Measurements from ENCODE around the gene PEX16.

The PEX16 gene

DNA sequence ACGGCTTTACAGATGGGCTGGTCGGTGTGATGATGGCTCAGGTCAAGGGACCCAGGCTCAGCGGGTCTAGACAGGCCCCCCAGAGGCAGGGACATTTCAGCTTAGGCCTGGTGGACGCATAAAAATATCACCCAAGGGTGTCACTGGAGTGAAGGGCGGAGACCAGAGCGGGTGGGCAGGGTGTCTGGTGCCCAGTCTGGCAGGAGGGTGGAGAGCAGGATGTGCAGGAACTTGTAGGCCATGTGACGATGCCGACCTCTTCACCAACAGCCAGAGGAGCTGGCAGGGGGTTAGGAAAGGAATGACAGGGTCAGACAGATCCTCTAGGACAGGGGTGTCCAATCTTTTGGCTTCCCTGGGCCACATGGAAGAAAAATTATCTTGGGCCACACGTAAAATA, 27.7 kb downstream of the PEX16 start:
- H3K27me3 Mint-ChIP-seq, result peaks cover 23 to 36% of the 10 kb centered on the region in 2 donors
- DNase-seq (no peak), ATAC-seq (replicated peaks) (no peak)
- no peak overlapping the region for H3K4me3 Mint-ChIP-seq
- peaks cover 3 to 5% of the 10 kb centered on the region in 2 donors for H3K4me1 Mint-ChIP-seq
- no peak overlapping the region for H3K27ac Mint-ChIP-seq
- no peaks in the 10 kb centered on the region for H3K9me3 Mint-ChIP-seq
- H3K36me3 Mint-ChIP-seq, result peaks cover 1 to 14% of the 10 kb centered on the region in 2 donors

DNA sequence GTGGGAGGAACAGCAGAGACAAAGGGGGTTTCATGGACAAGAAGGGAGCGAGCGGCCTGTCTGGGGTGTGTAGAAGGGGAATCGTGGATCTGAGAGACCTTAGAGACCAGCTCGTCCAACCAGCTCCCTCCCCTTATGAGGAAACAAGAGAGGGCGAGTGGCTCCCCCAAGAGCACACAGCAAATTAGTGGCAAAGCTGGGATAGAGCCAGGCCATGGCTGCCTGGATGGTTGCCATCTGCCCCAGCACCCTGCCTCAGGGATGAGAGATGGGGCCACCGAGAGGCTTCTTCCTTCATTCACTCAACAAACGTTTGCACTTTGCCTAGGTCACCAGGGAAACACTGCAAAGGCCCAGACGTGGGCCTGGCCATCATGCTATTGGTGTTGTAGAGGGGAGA, 28.1 kb downstream of the PEX16 start:
- Mint-ChIP-seq H3K4me1 (peaks cover 7 to 9% of the 10 kb centered on the region in 2 donors), H3K9me3 (no peaks in the 10 kb centered on the region), H3K36me3 (peaks cover 1 to 10% of the 10 kb centered on the region in 2 donors), H3K4me3 (no peak overlapping the region), H3K27ac (no peak overlapping the region), H3K27me3 (peaks cover 19 to 32% of the 10 kb centered on the region in 2 donors)
- ATAC-seq (replicated peaks), result no peak
- no peak for DNase-seq

DNA sequence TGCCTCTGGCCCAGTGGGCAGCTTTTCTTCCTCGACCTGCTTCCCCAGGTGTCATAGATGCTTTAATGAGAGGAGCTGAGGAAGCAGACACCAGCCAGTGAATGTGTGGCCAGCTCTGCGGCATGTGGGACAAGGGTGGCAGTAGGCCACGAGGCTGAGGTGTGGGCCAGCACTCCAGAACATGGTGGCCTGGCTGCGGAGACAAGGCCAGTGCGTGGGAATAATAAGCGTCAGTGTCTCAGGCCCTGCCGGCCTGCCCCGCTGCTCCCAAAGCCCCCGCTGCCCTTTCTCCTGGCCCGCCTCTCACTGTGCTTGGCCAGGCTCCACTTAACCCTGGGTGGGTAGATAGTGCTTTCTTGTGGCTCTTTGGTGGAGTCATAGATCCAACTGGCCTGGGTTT, 30.1 kb downstream of the PEX16 start:
- Mint-ChIP-seq H3K4me1 (peaks cover 12 to 18% of the 10 kb centered on the region in 2 donors), H3K9me3 (no peaks in the 10 kb centered on the region), H3K4me3 (no peak overlapping the region), H3K27me3 (peaks cover 10 to 16% of the 10 kb centered on the region in 2 donors), H3K36me3 (peaks cover 8 to 14% of the 10 kb centered on the region in 2 donors), H3K27ac (no peak overlapping the region)
- DNase-seq (no peak), ATAC-seq (replicated peaks) (no peak)

DNA sequence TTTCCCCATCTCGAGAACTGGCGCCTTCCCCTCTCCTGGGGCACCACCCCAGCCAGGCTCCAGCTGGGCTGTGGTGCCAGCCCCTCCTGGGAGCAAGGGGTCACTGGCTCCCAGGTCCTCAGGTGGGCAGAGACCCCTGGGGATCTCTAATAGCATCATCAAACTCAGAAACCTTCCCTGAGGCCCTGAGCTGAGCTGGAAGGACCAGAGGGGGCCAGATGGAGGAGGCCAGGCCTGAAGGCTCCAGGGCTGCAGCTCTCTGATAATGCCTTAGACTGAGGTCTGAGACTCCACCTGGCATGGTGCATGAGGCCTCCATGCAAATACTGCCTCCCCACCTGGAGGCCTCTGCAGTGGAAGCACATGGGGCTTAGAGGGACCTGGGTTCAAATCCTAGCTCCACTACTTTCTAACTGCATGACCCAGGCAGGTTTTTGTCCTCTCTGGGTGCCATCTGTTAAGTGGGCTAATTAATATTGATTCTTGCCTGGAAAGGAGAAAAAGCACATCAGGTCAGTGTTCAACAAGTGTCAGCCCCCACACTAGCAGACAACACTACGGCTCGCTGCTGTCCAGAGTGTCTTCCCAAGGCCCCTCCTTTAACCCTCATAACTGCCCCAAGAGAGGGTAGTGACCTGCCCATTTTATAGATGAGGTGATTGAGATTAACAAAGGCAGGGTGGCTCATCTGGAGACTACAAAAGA, 30.7 kb downstream of the PEX16 start:
- Mint-ChIP-seq H3K4me3 (no peak overlapping the region), H3K9me3 (no peaks in the 10 kb centered on the region), H3K27me3 (peaks cover 6 to 16% of the 10 kb centered on the region in 2 donors), H3K36me3 (peaks cover 14 to 20% of the 10 kb centered on the region in 2 donors), H3K4me1 (peaks cover 12 to 18% of the 10 kb centered on the region in 2 donors), H3K27ac (no peak overlapping the region)
- DNase-seq (no peak), ATAC-seq (replicated peaks) (no peak)

DNA sequence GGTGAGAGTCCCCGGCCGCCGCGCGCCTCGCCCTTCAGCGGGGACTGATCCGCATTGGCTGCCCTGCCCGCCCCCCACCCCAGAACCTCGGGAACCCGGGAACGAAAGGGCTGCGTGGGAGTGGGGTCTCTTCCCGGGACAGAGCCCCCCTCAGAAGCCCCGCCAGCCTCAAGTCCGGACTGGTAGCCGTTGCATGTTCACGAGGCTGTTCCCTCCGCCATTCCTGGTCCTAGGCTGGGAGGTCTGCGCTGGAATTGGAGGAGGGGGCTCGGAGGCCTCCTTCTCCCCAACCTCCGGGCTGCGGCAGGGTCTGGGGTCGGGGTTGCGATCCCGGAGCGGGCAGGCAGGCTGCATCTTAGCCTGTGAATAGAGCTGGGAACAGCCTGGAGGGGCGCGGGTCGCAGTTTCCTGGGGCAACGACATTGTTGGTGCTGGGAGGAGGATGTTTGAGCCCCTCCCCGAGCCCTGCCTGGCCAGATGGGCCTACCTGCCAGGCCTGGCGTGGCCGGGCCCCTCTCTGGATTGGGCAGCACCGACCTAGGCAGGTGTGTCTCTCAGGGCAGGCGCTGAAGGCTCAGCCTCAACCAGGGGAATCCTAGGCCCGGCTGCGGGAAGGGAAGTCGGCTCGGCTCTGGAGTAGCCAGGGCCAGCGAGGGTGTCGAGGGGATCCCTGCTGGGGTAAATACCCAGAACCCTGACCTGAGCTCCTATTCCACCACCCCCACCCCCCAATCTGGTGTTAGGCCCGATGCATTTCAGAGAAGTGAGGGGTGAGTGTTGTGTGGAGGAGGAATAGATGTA, 31.6 kb downstream of the PEX16 start:
- no peak overlapping the region for H3K27ac Mint-ChIP-seq
- peak overlapping the region in 1 of 2 donors; percentile 61 for H3K4me3 Mint-ChIP-seq
- peaks cover 21 to 24% of the 10 kb centered on the region in 2 donors for H3K36me3 Mint-ChIP-seq

DNA sequence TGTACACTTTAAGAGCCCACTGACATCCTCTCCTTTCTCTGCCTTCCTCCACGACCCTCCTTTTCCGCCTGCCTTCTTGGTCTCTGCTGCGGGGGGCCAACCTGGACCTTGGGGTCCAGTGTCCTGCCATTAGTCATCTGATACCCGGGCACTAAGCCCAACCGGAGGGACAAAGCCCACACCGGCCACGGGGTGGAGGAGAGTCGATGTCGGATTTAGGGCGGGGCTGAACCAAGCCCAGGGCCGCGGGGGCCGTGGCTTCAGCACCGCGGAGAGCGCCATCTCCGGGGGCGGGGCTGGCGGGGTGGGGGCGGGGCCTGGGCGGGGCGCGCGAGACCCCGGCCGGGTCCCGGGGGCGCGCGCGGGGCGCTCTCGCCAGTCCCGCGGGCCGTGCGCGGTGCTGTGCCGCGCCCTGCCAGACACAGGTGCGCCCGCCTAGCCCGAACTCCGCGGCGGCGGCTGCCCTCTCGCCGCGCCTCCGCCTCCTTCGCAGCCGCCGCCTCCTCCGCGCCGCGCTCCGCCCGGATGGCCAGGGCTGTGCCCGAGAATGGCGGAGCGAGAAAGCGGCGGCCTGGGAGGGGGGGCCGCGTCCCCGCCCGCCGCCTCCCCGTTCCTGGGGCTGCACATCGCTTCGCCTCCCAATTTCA, 32.3 kb downstream of the PEX16 start, which contains the start of gene MAPK8IP1:
MAPK8IP1 (plus strand) TSS at position 378 of the 647 bp plus-strand sequence; CDS start at position 548, 170 bp downstream.
- Mint-ChIP-seq H3K36me3 (peaks cover 28% of the 10 kb centered on the region in 2 donors), H3K27me3 (peaks cover 2 to 7% of the 10 kb centered on the region in 2 donors), H3K27ac (no peak within 1 kb of the TSS), H3K4me1 (peaks cover 12 to 18% of the 10 kb centered on the region in 2 donors), H3K9me3 (no peaks in the 10 kb centered on the region), H3K4me3 (peak within 1 kb of the TSS; percentile 83 to 87)
- DNase-seq (no peak), ATAC-seq (replicated peaks) (peak; percentile 86 to 88)

More for the DNA sequence above, 31.6 kb downstream of the PEX16 start:
- Mint-ChIP-seq H3K9me3 (no peaks in the 10 kb centered on the region), H3K27me3 (peaks cover 6 to 12% of the 10 kb centered on the region in 2 donors), H3K4me1 (peaks cover 12 to 18% of the 10 kb centered on the region in 2 donors)
- ATAC-seq (replicated peaks) (no peak), DNase-seq (no peak)

DNA sequence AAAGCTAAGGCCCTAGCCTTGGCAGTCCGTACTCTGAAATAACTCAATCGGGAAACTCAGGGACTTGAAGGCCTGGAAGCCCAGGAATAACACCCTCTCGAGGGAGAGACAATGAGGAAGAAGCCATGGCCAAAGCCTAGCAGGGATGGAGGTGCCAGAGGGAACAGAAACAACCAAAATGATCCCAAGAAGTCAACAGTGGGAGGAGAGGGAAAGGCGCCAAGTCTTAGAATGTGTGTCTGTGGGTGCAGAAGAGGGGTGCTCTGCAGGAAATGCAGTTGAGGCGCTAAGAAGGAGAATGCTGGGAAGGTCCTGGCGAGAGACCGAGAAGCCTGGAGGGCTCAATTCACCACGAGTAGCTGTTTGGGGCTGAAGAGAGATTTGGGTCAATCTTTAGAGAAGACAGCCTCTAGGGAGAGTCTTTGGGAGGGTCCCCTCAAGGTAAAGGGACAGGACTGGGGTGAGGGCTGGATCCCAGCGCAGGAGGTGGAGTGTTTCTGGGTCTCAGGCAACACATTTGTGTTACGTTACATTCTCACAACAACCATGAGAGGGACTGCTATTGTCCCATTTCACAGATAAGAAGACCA, 33.0 kb downstream of the PEX16 start:
- no peaks in the 10 kb centered on the region for H3K9me3 Mint-ChIP-seq
- peak overlapping the region; percentile 83 to 87 for H3K4me3 Mint-ChIP-seq
- peaks cover 12 to 18% of the 10 kb centered on the region in 2 donors for H3K4me1 Mint-ChIP-seq
- no peak for ATAC-seq (replicated peaks)
- peaks cover 0 to 4% of the 10 kb centered on the region in 2 donors for H3K27me3 Mint-ChIP-seq
- peaks cover 33 to 34% of the 10 kb centered on the region in 2 donors for H3K36me3 Mint-ChIP-seq
- no peak for DNase-seq
- H3K27ac Mint-ChIP-seq, result no peak overlapping the region

DNA sequence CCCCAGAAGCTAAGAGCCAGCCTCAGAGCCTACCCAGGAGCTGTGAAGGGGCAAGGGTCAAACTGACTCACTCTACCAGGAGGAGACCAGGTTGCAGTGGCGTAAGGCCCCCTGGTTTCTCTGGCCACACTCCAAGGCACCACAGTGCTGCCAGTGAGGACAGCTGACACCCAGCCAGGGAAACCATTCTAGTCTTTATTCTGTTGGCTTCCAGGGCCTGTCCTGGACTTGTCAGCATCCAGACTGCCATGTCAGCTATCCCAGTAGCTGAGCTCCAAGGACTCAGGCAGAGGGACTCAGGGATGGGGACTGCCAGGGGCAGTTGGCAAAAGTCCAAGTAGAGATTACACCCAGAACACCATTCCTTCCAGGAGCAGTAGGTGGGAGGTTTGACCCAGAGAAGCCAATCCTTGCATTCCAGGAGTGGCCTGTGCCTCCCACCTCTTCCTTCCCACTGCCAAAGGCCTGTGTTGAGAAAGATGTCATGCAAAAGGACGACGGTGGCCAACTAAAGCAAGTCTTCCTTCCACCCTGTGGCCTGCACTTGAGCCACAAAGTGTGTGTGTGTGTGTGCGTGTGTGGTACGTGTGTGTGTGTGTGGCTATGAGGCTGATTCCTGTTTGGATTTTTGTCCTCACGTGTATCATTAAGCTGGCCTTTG, 35.8 kb downstream of the PEX16 start:
- Mint-ChIP-seq H3K9me3 (no peaks in the 10 kb centered on the region), H3K27me3 (no peaks in the 10 kb centered on the region), H3K4me1 (peaks cover 12 to 18% of the 10 kb centered on the region in 2 donors), H3K4me3 (no peak overlapping the region), H3K27ac (no peak overlapping the region), H3K36me3 (peaks cover 52 to 53% of the 10 kb centered on the region in 2 donors)
- ATAC-seq (replicated peaks) (no peak), DNase-seq (no peak)

DNA sequence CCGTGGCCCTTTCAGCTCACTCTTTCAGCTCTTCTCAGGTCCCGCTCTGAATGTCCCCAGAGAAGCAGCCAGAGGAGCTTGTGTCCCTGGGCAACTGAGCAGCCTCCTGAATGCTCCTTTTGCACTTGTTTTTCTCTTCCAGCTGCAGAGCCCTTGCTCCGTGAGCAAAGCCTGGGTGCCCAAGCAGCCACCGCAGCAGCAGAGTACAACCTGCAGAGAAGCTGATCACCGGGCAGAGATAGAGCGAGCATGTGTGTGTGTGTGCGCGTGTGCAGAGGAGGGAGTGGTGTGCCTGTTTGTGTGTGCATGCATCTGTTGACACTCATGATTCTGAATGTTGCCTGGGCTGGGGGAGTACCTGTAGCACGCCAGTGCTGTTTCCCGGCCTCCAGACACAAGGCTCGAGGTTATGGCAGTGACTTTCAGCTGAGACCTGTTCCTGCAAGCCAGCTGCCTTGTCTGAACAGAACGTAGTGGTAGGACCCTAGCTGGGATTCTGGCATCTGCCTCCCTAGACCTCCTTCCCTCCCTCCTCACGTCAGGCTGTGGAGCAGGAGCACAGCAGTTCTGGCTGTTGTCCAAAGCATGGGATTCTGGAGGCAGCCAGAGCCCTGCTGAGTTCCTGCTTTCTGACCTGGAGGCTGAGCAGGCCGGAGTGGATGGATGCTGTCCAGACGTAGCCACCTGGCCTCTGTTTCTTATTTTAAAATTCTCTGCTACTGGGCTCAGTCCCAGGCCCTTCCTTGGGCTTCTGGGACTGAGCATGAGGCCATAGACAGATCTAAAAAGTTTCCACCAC, 36.7 kb downstream of the PEX16 start:
- DNase-seq, result no peak
- Mint-ChIP-seq H3K36me3 (peaks cover 57% of the 10 kb centered on the region in 2 donors), H3K27me3 (no peaks in the 10 kb centered on the region), H3K9me3 (no peaks in the 10 kb centered on the region), H3K27ac (no peak overlapping the region), H3K4me3 (no peak overlapping the region), H3K4me1 (peaks cover 12 to 18% of the 10 kb centered on the region in 2 donors)
- ATAC-seq (replicated peaks), result no peak

DNA sequence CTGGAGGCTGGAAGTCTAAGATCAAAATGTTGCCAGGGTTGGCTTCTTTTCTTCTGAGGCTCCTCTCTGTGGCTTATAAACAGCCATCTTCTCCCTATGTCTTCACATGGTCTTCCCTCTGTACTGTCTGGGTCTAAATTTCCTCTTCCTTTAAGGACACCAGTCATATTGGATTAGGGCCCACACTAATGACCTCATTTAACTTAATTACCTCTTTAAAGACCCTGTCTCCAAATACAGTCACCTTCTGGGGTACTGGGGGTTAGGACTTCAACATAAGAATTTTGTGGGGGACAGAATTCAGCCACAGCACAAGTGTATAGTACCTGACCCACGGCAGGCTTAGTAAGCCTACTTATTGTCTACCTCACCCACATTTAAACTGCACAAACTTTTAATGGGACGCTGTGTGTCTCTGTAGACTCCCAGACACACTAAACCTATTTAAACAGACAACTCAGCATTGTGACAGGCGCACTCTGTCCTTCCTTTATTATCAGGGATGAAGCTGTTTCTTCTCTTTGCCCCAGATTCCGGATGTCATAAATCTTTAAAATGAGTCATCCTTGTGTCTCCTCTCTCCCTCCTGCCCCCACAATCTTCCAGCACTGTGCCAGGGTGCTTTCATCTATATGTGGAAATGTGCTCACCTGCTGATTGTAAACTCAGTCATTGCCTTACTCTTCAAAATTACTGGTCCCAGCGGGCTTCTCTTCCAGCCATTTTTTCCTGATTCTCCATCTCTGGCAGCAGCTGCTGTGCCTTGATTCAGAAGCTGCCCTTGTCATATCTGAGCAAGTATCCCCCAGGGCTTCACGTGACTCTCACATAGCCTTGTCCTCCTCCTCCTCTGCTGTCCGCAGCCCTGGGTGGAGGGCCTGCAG, 37.6 kb downstream of the PEX16 start:
- H3K4me1 Mint-ChIP-seq, result peaks cover 10 to 14% of the 10 kb centered on the region in 2 donors
- peaks cover 57 to 62% of the 10 kb centered on the region in 2 donors for H3K36me3 Mint-ChIP-seq
- no peak overlapping the region for H3K4me3 Mint-ChIP-seq
- DNase-seq (no peak), ATAC-seq (replicated peaks) (no peak)
- H3K27me3 Mint-ChIP-seq, result no peaks in the 10 kb centered on the region
- H3K27ac Mint-ChIP-seq, result no peak overlapping the region
- H3K9me3 Mint-ChIP-seq, result no peaks in the 10 kb centered on the region

DNA sequence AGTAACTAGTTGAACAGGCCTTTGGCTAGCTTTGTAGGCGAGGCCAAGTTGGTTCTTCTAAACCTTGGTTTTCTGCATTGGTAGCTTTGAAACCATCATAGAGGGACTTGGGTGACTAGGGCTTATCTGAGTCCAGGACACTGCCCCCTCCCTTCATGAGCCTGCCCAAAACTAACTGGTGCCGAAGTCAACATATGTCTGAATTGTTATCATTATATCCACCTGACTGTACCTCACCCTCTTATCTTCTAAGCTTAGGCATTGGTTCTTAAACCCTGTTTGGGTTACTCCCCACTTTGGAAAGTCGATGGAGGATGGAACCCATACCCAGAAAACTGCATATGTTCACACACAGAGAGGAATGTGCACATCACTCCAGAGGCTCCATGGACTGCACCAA, 39.8 kb downstream of the PEX16 start:
- no peak overlapping the region for H3K27ac Mint-ChIP-seq
- H3K9me3 Mint-ChIP-seq, result no peaks in the 10 kb centered on the region
- no peaks in the 10 kb centered on the region for H3K4me1 Mint-ChIP-seq
- DNase-seq (no peak), ATAC-seq (replicated peaks) (no peak)
- H3K27me3 Mint-ChIP-seq, result no peaks in the 10 kb centered on the region
- H3K4me3 Mint-ChIP-seq, result no peak overlapping the region
- peaks cover 58 to 72% of the 10 kb centered on the region in 2 donors for H3K36me3 Mint-ChIP-seq

DNA sequence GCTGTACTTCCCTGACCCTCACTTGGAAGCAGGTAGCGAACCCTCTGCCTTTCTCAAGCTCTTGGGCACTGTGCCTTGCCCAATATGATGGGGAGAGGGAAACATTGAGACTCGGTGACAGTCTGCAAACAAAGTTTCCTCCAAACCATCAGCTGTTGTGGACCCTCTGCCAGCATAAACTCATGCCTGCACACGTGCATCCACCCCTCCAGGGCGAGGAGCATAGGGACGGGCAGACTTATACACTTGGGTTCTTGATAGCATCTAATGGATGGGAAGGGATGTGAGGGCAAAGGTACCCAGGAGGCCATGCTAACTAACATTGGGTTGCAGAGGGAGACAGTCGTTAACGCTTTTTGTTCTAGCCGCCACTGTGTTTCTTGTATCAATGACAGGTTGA, 40.5 kb downstream of the PEX16 start:
- no peaks in the 10 kb centered on the region for H3K27me3 Mint-ChIP-seq
- H3K4me3 Mint-ChIP-seq, result no peak overlapping the region
- peak overlapping the region; percentile 51 for H3K27ac Mint-ChIP-seq
- H3K36me3 Mint-ChIP-seq, result peaks cover 54 to 71% of the 10 kb centered on the region in 2 donors
- DNase-seq (no peak), ATAC-seq (replicated peaks) (no peak)
- no peaks in the 10 kb centered on the region for H3K4me1 Mint-ChIP-seq
- no peaks in the 10 kb centered on the region for H3K9me3 Mint-ChIP-seq

Data from stimulated activated naive B cell treated with anti-CD40 and anti-IgM and Interleukin-4, amounts not matched to agents 10 μg/mL and 1 μg/mL and 100 μg/mL, for 72 hours (primary cell).